Stimulated activated CD8-positive, alpha-beta memory T cell treated with anti-CD3 and anti-CD28 coated beads, Interleukin-15, amount 100 ng/mL, for 4 hours (primary cell): Measurements from ENCODE around the gene AARS1.
"Not testable (repeated sequence)": the region's sequence is repeated elsewhere in the genome, so short reads cannot be mapped to it uniquely, and the experiment has no call there.

ENCODE experiments used
- DNase-seq, 2 donors: peaks; one replicate each; pipeline ENCODE4 v3.0.0-alpha.2; 2020; ENCODE audit warnings: low read depth in 2 of 2

Gene AARS1

DNA sequence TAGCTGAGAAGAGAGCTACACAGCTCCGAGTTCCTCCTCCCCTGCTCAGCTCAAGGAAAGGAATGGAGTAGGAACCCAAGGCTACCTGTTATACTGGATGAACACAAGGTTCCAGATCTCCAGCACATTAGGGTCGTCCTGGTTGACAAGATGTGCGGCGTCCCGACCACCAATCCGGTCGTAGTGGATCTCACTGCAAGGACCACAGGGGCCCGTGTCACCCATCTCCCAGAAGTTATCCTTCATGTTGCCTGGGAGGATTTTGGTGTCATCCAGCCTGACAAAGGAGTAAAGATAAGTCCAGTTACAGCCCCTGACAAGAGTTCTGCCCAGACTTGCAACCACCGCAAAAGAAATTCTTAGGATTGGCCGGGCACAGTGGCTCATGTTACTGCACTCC, 17.6 kb downstream of the AARS1 start:
- no peak for DNase-seq

DNA sequence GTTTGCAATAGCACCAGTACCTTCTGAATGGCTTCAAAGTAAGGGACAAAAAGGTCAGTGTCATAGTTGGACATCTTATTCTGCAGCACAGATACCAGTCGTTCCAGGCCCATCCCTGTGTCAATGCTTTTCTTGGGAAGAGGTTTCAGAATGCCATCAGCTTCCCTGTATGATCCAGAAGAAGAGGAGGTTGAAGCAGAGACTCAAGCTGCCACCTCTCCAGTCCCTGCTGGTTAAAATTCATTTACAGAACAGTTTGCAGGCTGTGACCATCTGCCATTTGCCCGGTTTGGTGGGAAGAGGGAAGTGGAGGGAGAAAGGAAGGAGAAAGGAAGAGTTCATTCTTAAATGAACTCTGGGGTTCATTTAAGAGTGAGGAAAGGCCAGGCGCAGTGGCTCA, 19.1 kb downstream of the AARS1 start:
- no peak for DNase-seq

DNA sequence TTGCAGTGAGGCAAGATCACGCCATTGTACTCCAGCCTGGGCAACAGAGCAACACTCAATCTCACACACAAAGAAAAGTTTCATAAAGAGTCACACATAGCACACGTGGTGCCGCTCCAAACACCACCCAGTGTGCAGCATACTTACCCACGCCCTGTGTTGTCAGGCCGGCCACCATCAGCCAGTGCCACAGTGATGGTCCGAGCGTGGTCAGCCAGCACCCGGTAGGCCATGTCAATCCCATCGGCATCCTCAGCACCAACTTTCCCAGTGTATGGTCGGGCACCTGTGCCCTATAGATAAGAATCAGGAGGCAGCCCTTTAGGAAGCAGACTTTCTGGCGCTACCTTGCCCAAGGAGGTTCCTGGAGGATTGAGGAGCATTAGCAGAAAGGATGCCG, 19.8 kb downstream of the AARS1 start:
- no peak for DNase-seq

DNA sequence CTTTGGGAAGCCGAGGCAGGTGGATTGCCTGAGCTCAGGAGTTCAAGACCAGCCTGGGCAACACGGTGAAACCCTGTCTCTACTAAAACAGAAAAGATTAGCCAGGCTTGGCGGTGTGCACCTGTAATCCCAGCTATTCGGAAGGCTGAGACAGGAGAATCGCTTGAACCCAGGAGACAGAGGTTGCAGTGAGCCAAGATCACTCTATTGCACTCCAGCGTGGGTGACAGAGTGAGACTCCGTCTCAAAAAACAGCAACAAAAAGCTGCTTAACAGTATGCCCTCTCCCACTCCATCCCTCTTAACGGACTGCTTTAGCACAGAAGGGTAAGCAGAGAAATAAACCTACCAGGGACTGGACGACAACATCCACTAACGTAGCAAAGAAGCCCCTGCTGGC, 21.4 kb downstream of the AARS1 start:
- DNase-seq: not testable (repeated sequence)

DNA sequence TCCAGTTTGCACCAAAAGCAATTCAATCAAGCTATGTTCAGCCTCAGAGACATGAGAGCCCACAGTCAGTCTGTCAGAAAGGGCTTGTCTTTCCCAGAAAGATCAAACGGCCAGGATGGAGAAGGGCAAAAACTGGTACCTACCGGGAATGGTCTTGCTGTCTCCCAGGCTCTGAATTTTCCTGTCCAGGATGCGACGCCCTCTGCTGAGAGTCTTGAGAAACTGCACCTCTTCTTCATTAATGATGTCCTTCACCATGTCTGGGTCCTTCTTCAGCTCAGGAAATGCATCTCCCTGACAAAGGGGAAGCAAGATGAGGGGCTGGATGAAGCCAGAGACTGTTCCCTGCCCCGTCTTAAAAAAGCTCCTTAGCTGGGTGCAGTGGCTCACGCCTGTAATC, 21.8 kb downstream of the AARS1 start:
- no peak for DNase-seq

DNA sequence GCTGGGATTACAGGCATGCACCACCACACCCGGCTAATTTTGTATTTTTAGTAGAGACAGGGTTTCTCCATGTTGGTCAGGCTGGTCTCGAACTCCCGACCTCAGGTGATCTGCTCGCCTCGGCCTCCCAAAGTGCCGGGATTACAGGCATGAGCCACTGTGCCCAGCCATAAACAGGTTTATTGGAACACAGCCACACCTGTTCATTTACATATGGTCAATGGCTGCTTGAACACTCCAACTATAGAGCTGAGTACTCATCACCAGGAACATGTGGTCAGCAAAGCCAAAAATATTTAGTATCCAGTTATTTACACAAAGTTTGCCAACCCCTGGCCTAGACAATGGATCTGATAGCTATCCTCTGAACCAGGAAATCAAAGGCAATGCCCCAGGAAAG, 29.4 kb downstream of the AARS1 start:
- DNase-seq: not testable (repeated sequence)

DNA sequence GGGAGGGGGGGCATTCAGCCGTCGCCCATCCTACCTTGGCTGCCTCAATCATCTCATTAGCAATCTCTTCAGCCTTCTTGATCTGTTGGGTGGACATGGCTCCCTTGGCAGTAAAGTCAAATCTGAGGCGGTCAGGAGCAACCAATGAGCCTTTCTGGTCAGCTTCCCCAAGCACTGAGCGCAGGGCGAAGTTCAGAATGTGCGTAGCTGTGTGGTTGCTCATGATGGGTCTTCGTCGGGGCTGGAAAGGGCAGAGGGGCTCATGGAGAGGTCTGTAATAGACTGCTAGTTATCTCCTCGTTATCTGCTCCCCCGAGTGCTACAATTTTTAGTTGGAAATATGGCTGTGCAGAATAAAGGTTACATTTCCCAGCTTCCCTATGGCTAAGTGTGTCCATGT, 30.4 kb downstream of the AARS1 start:
- no peak for DNase-seq

DNA sequence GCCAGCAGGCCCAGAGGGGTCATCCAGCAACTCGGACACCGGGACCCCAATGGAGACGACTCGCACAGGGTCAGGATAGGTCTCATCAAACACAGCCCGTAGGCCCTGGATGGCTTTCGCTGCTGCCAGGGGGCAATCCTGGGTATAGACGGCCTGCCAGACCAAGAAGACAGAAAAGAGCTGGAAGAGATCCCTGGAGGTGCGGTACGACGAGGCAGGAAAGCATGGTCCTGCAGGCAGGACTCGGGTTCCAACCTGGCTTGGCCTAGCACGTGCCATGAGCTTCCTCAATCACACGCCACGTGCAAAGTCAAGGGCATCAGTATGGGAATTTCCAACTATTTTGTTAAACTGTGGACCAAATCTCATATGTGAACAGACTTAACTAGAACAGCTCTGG, 31.2 kb downstream of the AARS1 start:
- no peak for DNase-seq

DNA sequence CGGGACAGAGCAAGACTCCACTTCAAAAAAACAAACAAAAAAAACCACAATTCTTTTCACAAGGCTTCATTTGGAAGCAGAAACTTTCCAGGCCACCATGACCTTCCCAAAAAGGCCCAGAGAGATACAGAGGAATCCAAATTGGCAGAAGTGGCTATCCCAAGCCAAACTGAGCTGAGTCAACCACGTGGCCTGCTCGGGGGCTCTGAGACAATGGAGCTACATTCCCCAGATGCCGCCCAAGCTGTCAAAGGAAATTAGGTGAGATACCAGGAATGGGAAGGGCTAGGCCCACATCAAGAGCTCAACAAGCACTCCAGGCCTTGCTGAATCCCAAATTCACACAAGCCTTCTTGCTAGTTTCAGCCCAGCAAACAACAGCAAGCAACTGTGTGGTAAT, 31.9 kb downstream of the AARS1 start:
- no peak for DNase-seq

DNA sequence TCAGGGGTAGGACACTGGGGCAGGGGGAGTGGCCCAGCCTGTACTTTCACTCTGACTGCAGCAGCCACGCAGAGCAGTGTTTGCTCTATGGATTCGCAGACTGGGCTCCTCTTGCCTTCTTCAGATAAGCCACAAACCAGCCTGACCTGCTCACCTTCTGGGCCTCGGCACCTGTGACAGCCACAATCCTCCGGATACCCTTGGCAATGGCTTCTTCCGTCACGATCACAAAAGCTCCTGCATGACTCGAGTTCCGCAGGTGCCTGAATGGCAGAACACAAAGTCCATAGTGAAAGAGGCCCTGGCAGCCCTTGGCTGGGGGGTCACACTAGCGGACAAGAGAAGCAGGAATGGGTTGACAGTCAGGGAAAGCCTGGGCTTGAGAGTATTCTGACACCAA, 33.7 kb downstream of the AARS1 start:
- no peak for DNase-seq

DNA sequence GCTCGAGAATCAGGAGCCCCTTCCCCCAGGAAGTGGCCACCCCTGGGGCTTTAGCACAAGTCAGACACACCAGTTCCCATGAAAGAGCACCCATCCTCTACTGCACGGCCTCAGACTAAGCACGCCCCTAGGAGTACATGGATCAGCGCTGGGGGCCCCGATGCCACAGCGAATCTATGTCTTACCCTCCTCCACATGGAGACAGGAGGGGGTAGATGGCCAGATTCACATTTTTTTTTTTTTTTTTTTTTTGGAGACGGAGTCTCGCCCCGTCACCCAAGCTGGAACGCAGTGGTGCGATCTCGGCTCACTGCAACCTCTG, 34.4 kb downstream of the AARS1 start:
- no peak for DNase-seq

DNA sequence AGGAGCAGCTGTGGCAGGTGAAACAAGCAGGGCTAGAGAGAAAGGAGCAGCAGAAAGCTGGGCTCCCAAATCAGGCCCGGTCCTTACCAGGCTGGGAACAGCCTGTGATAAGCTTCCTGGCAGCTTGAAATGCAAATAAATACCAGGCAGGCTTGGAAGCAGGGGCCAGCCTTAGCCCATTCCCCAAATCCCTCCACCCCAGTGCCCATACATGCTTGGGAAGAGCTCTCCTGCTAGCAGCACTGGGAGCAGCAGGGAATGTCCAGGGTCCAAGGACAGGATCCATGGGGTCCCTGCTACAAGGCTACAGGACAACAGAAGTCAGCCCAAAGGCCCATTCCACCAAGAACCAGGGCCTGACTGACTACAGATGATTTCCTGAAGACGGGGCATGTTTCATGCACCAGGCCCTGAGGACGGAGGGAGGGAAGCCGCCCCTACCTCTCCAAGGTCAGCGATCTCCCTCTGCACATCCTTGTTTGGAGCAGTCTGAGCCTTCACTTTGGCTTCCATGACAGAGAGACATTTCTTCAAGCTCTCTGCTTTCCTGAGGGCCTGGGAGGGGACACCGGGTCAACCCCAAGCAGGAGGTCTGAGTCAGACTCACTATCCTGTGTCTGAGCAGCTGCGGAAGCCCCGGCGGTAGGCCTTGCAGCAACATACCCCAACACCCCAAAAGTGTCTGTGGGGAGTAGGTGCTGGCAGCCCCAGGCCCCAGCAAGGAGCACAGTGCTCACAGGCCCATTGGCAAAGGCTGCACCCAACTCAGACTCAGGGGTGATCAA, 34.9 kb downstream of the AARS1 start:
- DNase-seq: no peak

DNA sequence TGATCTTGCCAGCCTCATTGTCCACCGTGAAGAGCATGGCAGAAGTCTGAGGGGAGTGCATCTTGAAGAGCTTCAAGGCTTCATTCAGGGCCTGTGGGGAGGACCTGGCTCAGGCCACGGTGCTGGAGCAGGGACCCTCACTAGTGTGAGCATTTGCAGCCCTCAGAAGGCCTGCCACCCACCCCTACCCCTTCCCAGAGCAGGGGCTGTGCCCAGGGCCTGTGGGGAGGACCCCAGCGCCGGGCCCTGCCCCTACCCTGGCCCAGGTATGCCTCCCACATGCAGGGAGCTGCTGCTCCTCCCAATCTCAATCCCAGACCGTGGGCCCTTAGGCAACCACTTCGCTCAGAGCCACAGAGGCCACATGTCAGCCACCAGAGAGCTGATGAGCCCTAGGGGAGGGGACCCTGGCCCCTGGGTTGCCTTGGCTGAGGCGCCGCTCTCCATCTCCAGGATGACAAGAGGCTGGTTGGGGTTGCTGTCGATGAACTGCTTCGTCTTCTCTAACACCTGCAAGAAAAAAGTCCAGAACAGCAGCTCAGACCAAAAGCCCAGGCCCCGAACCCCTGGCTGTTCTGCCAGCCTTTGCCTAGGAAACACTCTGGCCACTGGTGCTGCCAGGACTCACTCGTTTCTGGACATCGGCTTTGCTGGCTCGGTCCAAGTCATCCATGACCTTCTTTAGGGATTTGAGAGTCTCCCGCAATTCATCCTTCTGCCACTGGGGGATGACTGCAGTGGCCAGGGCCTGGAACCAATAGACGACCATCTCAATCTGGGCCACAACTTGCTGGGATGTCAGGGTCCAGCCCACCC, 35.8 kb downstream of the AARS1 start:
- DNase-seq: no peak

DNA sequence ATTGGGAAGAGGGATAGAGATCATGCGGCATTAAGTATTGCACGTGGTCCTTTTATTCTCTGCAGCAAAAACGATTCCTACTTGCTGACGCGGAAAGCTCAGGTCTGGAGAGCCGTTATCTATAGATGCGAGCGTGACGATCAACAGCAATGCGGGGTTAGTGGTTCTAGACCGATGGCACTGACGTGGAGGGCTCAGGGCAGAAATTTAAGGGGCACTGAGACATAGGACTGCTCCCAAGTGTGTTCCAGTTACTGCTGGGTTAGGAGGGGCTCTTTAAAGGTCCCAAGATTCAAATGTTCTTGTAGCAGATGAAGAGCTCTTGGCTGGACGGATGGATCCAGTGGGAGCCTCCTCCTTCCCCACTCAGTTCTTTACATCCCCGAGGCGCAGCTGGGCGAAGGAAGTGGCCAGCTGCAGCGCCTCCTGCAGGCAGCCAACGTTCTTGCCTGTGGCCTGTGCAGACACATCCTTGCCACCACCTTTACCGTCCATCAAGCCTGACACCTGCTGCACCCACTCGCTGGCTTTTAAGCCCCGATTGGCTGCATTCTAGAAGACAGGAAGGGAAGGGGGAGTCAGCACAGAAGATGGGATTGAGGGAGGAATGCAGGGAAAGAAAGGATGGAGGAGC, 36.8 kb downstream of the AARS1 start:
- no peak for DNase-seq

DNA sequence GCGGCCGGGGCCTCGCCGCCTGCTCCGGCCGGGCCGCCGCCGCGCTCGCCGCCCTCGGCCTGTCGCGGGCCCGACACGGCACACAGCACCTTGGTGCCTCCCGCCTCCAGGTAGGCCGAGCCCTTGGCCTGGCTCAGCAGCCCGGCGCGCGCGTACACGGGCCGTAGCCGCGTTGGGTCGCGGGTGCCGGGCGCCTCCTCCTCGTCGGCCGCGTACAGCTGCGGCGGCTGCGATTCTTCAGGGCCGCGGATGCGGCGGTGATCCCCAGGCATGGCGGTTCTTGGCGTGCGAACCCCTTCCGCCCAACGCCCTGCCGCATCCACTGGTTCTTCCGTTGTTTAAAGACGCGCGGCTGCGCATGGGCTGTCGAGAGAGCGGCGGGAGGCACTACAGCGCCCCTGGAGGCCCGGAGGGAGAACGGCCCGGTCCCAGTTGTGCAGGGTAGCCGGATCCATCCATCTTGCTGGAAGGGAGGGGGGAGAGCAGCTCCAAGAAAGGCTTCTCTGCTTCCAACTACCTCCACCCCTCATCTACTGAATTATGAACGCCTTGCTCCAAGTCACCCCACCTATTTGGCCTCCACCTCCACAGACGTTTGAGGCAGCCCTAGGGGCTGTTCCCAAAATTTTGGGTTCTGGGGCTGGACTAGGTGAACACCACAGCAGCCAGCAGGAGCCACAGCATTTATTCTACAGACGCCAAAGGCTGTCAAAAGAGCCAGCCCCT, 37.5 kb downstream of the AARS1 start, which contains the start of gene EXOSC6:
Gene EXOSC6 (minus strand): TSS at position 312 of the 726 bp plus-strand sequence. CDS start 40 bp downstream, at position 272.
- DNase-seq: peak; percentile 77 to 83

DNA sequence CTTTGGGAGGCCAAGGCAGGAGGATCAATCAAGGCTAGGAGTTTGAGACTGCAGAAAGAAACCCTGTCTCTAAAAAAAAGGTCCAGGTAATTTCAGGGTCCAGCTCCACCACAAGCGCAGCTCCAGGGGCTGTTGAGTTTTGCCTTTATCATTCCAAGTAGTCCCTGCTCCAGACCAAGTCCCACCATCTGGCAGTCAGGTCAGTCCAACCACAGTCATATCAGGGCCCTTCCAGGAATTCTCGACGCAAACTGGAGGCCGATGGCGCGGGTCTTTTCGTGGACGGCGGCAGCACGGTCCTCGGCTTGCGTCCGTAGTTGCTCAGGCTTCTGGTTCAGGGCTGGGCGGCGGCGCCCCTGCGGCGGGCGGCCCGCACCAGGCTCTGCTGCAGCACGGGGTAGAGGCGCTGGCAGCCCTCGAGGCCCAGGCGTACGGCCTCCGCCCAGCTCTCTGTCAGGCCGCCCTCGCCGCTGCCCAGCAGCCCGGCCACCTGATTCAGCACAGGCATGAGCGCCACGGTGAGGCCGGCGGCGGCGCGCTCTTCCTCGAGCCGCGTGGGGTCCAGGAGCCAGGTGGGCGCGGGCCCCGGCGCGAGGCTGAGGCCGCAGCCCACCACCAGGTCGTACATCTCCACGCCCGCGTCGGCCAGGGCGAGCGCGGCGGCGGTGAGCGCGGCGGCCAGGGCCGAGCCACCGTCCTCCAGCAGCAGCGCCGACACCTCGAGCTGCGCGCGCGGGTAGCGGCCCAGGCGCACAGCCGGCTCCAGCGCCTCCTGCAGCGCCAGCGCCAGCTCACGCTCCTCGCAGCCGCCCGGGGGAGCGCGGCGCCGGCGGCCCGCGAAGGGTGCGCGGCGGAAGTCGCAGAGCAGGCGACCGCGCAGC, 38.3 kb downstream of the AARS1 start:
- peak in 1 of 2 donors; percentile 21 for DNase-seq

DNA sequence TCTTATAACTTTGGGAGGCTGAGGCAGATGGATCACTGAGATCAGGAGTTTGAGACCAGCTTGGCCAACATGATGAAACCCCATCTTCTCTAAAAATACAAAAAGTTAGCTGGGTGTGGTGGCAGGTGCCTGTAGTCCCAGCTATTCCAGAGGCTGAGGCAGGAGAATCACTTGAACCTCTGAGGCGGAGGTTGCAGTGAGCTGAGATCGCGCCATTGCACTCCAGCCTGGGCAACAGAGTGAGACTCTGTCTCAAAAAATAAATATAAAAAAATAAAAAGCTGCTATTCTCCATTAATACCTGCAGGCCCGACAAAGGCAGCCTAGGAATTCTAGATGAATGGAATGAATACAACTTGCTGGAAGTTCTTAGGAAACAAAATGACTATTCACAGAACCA, 39.6 kb downstream of the AARS1 start:
- DNase-seq: not testable (repeated sequence)

DNA sequence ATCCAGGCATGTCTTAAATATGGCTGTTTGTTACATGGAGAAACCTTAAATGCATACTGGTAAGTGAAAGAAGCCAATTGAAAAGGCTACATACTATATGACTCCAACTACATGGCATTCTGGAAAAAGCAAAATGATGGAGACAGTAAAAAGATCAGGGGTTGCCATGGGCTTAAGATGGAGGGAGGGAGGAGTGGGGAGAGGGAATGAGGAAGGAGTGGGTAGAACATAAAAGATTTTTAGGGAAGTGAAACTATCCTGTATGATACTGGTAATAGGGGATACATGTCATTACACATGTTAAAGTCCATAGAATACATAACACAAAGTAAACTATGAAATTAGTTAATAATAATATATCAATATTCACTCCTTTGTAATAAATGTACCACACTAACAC, 50.5 kb downstream of the AARS1 start:
- not testable (repeated sequence) for DNase-seq

DNA sequence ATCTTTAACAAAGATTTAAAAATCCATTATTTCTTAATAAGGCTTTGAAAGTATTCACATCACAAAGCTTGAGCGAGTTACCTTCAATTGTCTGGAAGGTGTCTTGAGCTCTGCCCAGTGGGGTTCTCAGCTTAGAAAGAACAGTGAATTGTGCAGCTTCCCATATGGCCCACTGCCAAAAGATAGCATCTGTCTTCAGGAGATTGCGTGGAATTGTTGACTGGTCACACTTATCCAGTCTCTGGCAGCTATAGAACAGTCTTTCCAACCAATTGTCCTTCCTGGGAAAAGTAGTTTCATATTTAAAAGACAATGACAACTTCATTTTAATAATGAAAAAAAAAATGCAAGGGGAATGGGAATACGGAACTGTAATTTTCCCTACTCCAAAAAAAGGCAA, 57.5 kb downstream of the AARS1 start:
- DNase-seq: not testable (repeated sequence)

DNA sequence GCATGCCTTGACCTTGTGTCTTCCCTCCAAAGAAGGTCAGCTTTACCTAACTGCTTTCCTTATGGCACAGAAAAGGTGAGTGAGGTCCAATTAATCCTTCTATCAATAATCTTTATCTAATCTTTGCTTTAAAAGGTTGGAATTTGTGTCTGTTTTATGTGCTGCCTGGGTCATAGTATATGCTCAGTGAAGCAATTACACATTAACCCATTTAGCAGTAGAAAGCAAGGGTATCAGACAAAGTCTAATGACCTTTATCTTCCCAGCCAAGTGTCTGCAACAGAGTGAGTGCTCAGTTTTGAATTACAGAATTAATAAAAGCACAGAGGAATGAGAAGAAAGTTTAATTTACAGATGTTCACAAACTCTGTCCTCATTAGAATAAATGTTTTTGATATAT, 63.3 kb downstream of the AARS1 start:
- DNase-seq: not testable (repeated sequence)

DNA sequence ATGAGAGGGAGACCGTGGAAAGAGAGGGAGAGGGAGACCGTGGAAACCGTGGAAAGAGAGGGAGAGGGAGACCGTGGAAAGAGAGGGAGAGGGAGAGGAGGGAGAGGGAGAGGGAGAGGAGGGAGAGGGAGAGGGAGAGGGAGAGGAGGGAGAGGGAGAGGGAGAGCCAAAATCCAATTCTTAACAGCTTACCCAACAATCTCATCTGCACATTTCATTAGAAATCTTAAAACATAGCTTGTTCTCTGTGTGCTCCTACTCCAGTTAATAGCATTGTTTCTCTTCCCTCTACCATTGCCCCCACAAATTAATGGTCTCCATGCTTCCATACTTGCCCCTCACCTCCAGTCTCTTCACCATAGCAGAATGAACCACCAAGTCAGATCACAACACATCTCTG, 63.9 kb downstream of the AARS1 start:
- DNase-seq: not testable (repeated sequence)
